HUES48 (cell line): ENCODE measurements around the gene CLCF1.

Experiments
- H3K27ac ChIP-seq: one replicate; pipeline ENCODE4 v1.7.0; 2013; ENCODE audit warnings: low read depth, low read length, inconsistent platforms
- H3K27me3 ChIP-seq: 2 replicates; pipeline ENCODE4 v1.6.1; 2013; ENCODE audit warnings: mild to moderate bottlenecking, low read length; ENCODE audit not compliant: control insufficient read depth, insufficient read depth
- H3K36me3 ChIP-seq: 2 replicates; pipeline ENCODE4 v1.6.1; 2013; ENCODE audit warnings: low read length; ENCODE audit not compliant: control insufficient read depth, insufficient read depth
- H3K4me1 ChIP-seq: 2 replicates; pipeline ENCODE4 v1.6.1; 2013; ENCODE audit warnings: mild to moderate bottlenecking, low read length; ENCODE audit not compliant: control insufficient read depth, insufficient read depth
- H3K4me3 ChIP-seq: 2 replicates; pipeline ENCODE4 v1.5.1; 2013; ENCODE audit warnings: mild to moderate bottlenecking, low read depth, low read length
- H3K9ac ChIP-seq: 2 replicates; pipeline ENCODE4 v1.6.1; 2013; ENCODE audit warnings: mild to moderate bottlenecking, low read depth, low read length, moderate library complexity
- H3K9me3 ChIP-seq: 2 replicates; pipeline ENCODE4 v1.6.1; 2013; ENCODE audit warnings: low read length; ENCODE audit not compliant: control insufficient read depth, insufficient read depth

CLCF1 gene

DNA sequence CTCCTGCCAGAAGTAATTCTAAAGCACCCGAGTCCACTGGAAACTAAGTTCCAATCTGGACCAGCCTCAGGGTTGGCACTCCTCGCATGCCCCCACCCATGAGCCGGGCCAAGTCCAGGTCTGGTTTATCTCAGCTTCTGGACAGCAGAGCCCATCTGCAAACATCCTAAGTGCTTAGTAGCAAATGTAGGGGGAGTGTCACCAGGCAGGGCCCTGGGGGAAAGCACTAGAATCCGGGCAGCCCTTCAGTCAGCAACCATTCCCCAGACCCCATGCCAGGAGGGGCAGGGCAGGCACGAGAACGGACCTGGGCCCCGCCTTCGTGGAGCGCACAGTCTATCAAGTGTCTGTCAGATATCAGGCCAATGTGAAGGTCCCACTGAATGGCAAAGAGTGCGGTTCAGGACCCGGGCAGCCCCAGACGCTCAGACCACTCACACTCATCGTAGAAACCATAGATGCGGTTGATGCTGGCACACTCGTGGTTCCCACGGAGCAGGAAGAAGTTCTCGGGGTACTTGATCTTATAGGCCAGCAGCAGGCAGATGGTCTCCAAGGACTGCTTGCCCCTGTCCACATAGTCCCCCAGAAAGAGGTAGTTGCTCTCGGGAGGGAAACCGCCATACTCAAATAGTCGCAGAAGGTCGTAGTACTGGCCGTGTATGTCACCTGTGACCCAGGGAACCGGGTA is 27.0 kb upstream of the CLCF1 start:
- H3K4me3 ChIP-seq, result peak overlapping the region; percentile 91
- peaks cover 9% of the 10 kb centered on the region; the same call in 1 of the 2 replicates for H3K4me1 ChIP-seq
- no peaks in the 10 kb centered on the region for H3K9me3 ChIP-seq
- H3K36me3 ChIP-seq, result peaks cover 42% of the 10 kb centered on the region
- H3K9ac ChIP-seq, result 0 out of 2 replicates have a peak overlapping the region, but pooled peaks have one; percentile 71
- no peak overlapping the region for H3K27ac ChIP-seq
- no peaks in the 10 kb centered on the region for H3K27me3 ChIP-seq

DNA sequence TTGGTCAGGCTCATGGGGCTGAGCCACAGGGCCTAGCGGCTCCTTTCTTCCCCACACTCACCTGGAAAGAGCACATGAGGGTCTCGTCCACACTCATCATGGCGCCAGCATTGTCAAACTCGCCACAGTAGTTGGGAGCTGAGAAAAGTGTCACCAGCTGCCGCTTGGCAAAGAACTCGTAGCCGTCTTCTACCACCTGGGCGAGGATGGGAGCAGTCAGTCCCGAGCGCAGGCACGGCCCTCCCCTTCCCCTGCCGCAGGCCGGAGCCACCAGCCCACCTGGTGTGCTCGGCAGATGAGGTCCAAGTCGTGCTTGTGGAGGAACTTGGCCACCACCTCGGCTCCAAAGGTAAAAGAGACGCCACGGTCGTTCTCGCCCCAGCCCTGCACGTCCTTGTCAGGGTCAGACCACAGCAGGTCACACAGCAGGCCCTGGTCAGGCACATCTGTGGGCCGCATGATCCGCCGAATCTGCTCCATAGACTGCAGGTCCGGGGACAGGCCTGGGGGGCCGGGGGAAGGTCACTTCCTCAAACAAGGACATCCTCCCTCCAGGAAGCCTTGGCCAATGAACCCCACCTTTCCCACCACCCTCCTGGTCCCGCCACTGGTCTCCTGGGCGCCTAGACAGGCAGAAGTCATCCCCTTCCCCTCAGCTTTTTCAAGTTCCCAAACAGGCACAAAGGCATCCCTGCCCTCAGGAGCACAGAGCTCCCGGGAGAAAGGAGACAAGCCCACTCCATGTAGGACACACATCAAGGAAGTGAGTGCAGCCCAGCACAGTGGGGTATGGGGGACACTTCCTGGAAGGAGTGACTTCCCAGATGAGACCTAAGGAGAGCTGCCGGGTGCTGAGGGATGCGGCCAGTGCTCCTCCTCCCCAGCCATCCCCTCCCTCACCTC is 25.5 kb upstream of the CLCF1 start:
- Histone ChIP-seq H3K27ac (no peak overlapping the region), H3K4me3 (no peak overlapping the region), H3K27me3 (no peaks in the 10 kb centered on the region), H3K9me3 (no peaks in the 10 kb centered on the region), H3K36me3 (peaks cover 49% of the 10 kb centered on the region), H3K9ac (no peak overlapping the region), H3K4me1 (peaks cover 9% of the 10 kb centered on the region; the same call in 1 of the 2 replicates)

DNA sequence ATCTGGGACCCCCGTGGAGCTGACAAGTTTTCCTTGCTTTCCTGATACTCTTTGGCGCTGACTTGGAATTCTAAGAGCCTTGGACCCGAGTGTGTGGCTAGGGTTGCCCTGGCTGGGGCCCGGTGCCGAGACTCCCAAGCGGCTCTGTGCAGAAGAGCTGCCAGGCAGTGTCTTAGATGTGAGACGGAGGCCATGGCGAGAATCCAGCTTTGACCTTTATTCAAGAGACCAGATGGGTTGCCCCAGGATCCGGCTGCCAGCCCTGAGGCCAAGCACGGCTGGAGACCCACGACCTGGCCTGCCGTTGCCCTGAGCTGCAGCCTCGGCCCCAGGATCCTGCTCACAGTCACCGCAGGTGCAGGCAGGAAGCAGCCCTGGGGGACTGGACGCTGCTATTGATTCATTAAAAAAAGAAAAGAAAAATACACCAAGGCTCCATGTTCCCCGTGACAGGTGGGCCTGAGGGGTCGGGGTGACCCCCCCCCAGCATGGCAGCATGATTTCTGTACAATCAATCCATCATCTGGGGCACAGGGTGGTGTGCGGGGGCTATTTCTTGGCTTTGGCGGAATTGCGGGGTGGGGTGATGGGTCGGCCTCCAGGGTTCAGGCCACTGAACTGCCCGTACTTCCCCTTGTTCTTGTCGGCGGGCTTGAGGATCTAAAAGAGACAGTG is 24.7 kb upstream of the CLCF1 start:
- no peak overlapping the region for H3K27ac ChIP-seq
- peaks cover 56% of the 10 kb centered on the region for H3K36me3 ChIP-seq
- no peaks in the 10 kb centered on the region for H3K27me3 ChIP-seq
- no peak overlapping the region for H3K4me3 ChIP-seq
- H3K9ac ChIP-seq, result no peak overlapping the region
- H3K9me3 ChIP-seq, result no peaks in the 10 kb centered on the region
- peaks cover 9% of the 10 kb centered on the region; the same call in 1 of the 2 replicates for H3K4me1 ChIP-seq

DNA sequence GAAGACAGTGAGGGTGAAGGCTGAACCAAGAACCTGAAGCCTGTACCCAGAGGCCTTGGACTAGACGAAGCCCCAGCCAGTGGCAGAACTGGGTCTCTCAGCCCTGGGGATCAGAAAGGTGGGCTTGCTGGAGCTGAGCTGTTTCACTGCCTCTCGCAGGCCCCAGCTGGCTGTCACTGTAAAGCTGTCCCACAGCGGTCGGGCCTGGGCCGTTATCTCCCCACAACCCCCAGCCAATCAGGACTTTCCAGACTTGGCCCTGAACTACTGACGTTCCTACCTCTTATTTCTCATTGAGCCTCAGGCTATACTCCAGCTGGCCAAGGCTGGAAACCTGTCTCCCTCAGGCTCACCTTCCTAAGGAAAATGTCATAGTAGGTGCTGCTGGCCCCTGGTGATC is 24.1 kb upstream of the CLCF1 start:
- no peaks in the 10 kb centered on the region for H3K9me3 ChIP-seq
- H3K27me3 ChIP-seq, result no peaks in the 10 kb centered on the region
- H3K4me1 ChIP-seq, result peaks cover 10% of the 10 kb centered on the region
- H3K9ac ChIP-seq, result no peak overlapping the region
- H3K36me3 ChIP-seq, result peaks cover 56% of the 10 kb centered on the region
- H3K27ac ChIP-seq, result peak overlapping the region; percentile 10
- H3K4me3 ChIP-seq, result no peak overlapping the region

DNA sequence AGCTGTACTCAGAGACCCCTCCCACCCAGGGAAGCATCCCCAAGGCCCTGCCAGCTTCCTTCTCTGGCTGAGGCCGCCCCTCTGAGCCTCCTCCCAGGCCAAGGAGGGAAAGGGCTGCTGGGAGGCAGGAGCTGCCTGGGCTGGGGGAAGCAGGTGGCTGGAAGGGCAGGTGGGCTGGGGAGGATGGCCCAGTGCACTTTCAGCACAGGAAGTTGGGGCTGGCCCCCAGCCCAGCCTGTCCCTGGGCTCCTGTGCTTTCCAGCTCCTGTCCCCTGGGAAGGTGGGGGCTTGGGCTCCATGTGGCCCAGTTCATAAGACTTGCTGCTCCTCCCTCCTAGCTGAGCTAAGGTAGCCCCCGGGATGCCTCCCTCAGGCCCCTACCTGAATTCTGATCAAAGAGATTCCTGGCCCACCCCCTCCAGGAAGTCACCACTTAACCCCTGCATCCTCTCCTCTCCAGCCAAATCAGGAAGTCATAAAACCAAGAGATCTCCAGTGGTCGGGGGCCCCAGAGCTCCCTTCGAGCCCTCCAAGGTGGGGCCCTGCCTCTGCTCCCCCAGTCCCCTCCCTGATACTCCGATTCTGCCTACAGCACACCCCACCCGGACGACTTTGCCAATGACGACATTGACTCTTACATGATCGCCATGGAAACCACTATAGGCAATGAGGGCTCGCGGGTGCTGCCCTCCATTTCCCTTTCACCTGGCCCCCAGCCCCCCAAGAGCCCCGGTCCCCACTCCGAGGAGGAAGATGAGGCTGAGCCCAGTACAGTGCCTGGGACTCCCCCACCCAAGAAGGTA is 23.4 kb upstream of the CLCF1 start:
- Histone ChIP-seq H3K27ac (peak overlapping the region; percentile 33), H3K9ac (no peak overlapping the region), H3K4me1 (peaks cover 11% of the 10 kb centered on the region; the same call in 1 of the 2 replicates), H3K9me3 (no peaks in the 10 kb centered on the region), H3K4me3 (no peak overlapping the region), H3K27me3 (no peaks in the 10 kb centered on the region), H3K36me3 (peaks cover 56% of the 10 kb centered on the region)

DNA sequence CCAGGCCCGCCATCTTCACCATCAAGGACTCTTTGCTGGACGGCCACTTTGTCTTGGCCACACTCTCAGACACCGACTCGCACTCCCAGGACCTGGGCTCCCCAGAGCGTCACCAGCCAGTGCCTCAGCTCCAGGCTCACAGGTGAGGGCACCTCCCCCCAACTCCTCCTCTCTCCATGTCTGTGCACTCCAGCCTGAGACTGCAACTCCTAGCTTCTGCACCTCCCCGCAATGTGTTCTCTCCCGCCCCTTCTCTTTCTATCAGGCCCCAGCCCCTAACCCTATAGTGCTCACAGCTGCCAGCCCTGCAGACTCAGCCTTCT is 22.8 kb upstream of the CLCF1 start:
- Histone ChIP-seq H3K9ac (no peak overlapping the region), H3K27me3 (no peaks in the 10 kb centered on the region), H3K27ac (no peak overlapping the region), H3K36me3 (peaks cover 56% of the 10 kb centered on the region), H3K9me3 (no peaks in the 10 kb centered on the region), H3K4me1 (peaks cover 11% of the 10 kb centered on the region; the same call in 1 of the 2 replicates), H3K4me3 (no peak overlapping the region)

DNA sequence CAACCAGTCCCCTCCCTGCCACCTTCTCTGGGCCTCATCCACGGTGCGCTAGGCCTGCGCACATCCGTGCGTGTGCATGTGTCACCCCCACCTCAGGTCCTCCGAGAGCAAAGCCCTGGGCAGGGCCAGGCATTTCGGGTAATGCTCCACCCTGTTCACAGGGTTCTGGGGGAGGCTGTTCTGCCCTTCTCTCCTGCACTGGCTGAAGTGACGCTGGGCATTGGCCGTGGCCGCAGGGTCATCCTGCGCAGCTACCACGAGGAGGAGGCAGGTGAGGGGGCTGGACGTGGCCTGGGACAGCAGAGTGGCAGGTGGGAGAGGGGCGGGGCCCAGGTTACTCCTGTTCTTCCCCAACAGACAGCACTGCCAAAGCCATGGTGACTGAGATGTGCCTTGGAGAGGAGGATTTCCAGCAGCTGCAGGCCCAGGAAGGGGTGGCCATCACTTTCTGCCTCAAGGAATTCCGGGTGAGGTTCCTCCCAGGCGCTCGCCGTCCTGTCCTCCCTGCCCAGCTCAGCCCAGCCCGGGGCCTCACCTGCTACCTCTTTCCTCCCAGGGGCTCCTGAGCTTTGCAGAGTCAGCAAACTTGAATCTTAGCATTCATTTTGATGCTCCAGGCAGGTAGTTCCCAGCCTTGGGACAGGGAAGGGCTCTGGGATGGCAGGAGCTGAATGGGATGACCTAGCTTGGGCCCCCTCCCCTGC is 22.3 kb upstream of the CLCF1 start:
- Histone ChIP-seq H3K27me3 (no peaks in the 10 kb centered on the region), H3K9me3 (no peaks in the 10 kb centered on the region), H3K4me3 (no peak overlapping the region), H3K36me3 (peaks cover 56% of the 10 kb centered on the region), H3K9ac (no peak overlapping the region), H3K4me1 (peaks cover 9% of the 10 kb centered on the region; the same call in 1 of the 2 replicates), H3K27ac (no peak overlapping the region)

DNA sequence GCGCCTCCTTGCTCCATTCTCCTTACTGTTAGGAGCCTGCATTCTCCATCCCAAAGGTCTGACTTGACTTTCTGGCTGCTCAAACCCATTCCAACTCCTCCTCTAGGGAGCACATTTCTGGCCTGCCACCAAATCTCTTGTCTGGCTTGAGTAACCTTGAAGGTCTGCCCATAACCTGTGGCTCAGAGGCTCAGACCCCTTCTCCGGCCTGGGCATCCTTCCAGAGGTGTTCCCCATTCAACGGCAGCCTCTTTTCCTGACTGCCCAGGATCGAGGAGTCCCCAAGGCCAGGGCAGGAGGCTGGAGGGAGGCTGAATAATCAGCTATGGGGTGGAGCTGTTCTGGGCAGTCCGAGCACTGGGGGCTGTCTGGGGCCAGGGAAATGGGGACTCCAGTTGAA is 20.6 kb upstream of the CLCF1 start:
- Histone ChIP-seq H3K36me3 (peaks cover 43% of the 10 kb centered on the region), H3K9me3 (no peaks in the 10 kb centered on the region), H3K4me3 (no peak overlapping the region), H3K9ac (no peak overlapping the region), H3K4me1 (peaks cover 6% of the 10 kb centered on the region; the same call in 1 of the 2 replicates), H3K27ac (no peak overlapping the region), H3K27me3 (no peaks in the 10 kb centered on the region)

DNA sequence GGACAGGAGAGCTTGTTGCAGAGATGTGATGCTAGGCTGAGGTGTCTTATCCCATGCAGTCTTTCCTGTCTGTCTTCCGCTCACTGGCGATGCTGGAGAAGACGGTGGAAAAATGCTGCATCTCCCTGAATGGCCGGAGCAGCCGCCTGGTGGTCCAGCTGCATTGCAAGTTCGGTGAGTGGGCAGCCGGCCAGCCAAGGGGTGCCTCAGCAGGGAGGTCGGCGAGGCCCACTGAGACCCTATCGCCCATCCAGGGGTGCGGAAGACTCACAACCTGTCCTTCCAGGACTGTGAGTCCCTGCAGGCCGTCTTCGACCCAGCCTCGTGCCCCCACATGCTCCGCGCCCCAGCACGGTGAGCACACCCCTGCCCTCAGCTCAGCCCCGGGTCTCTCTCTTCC is 20.0 kb upstream of the CLCF1 start:
- Histone ChIP-seq H3K9ac (no peak overlapping the region), H3K9me3 (no peaks in the 10 kb centered on the region), H3K27ac (no peak overlapping the region), H3K4me1 (peaks cover 6% of the 10 kb centered on the region; the same call in 1 of the 2 replicates), H3K36me3 (peaks cover 37% of the 10 kb centered on the region), H3K4me3 (no peak overlapping the region), H3K27me3 (no peaks in the 10 kb centered on the region)

DNA sequence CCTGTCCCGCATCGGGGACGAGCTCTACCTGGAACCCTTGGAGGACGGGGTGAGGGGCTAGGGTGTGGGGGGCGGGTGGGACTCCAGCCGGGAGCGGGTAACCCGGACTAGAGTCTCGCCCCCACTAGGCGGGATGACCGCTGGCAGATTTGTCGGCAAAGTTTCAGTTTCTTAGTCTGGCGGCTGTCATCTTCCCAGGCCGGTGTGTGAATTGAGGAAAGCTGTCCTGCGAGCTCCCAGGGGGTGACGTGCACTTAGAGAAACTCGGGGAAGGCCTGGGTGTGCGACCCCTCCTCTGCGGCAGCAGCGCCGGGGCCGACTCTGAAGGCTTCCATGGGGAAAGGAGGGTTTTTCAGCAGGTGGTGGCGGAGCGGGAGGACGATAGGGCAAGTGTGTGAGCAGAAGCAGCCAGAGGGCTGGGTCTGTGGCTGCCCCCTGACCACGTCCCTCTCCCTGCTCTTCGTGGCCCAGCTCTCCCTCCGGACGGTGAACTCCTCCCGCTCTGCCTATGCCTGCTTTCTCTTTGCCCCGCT is 18.9 kb upstream of the CLCF1 start:
- Histone ChIP-seq H3K9ac (peak overlapping the region; percentile 66; the same call in 1 of the 2 replicates), H3K9me3 (no peaks in the 10 kb centered on the region), H3K4me1 (peaks cover 10% of the 10 kb centered on the region), H3K27me3 (no peaks in the 10 kb centered on the region), H3K27ac (no peak overlapping the region), H3K36me3 (peaks cover 25% of the 10 kb centered on the region), H3K4me3 (peak overlapping the region; percentile 88)
